ACC112 (cell line): ENCODE measurements around the gene GJB2.
A peak's percentile ranks its signal among the peaks of the same experiment; 100 is the strongest.
"Not testable (repeated sequence)": the region's sequence is repeated elsewhere in the genome, so short reads cannot be mapped to it uniquely, and the experiment has no call there.

Source experiments
- H2AFZ ChIP-seq: fragments of 200-600 bp; sonication (generic); one replicate; pipeline ENCODE4 v1.6.0; 2017; ENCODE audit warnings: antibody characterized with exemption, low read length; ENCODE audit not compliant: unreplicated experiment
- H3K27ac ChIP-seq: fragments of 200-600 bp; sonication (generic); 2 replicates; pipeline ENCODE4 v1.5.1; 2014; ENCODE audit warnings: low read depth, mild to moderate bottlenecking, antibody characterized with exemption, low read length, moderate library complexity
- H3K27me3 ChIP-seq: fragments of 200-600 bp; sonication (generic); 2 replicates; pipeline ENCODE4 v1.6.1; 2014; ENCODE audit warnings: mild to moderate bottlenecking, antibody characterized with exemption, low read length, moderate library complexity, mixed read lengths; ENCODE audit not compliant: insufficient read depth
- H3K36me3 ChIP-seq: fragments of 200-600 bp; sonication (generic); 2 replicates; pipeline ENCODE4 v1.6.1; 2016; ENCODE audit warnings: mild to moderate bottlenecking, antibody characterized with exemption, low read length, moderate library complexity, mixed read lengths; ENCODE audit not compliant: insufficient read depth
- H3K4me1 ChIP-seq: fragments of 200-600 bp; sonication (generic); one replicate; pipeline ENCODE4 v1.6.1; 2016; ENCODE audit warnings: low read length, mixed read lengths; ENCODE audit not compliant: insufficient read depth, unreplicated experiment, control insufficient read depth
- H3K4me3 ChIP-seq: fragments of 200-600 bp; sonication (generic); 2 replicates; pipeline ENCODE4 v1.5.1; 2014; ENCODE audit warnings: mild to moderate bottlenecking, low read depth, low read length
- H3K79me2 ChIP-seq: fragments of 200-600 bp; sonication (generic); one replicate; pipeline ENCODE4 v1.6.0; 2016; ENCODE audit warnings: low read length; ENCODE audit not compliant: control insufficient read depth, unreplicated experiment, insufficient read depth

The GJB2 gene

GRCh38 chr13:20165417-20166257 lies 27.1 kb downstream of the GJB2 start:
- Histone ChIP-seq H3K27me3 (peaks cover 31% of the 10 kb centered on the region), H3K36me3 (no peaks in the 10 kb centered on the region), H3K4me1 (no peaks in the 10 kb centered on the region), H3K79me2 (no peaks in the 10 kb centered on the region), H3K4me3 (no peak overlapping the region), H3K27ac (no peak overlapping the region), H2AFZ (no peak overlapping the region)

GRCh38 chr13:20161951-20162300 lies 30.8 kb downstream of the GJB2 start:
- Histone ChIP-seq H2AFZ (no peak overlapping the region), H3K27me3 (peaks cover 48% of the 10 kb centered on the region), H3K4me3 (peak overlapping the region; percentile 79)

GRCh38 chr13:20161275-20161950 lies 31.3 kb downstream of the GJB2 start:
- Histone ChIP-seq H3K4me3 (peak overlapping the region; percentile 79), H2AFZ (peak overlapping the region; percentile 83), H3K27ac (no peak overlapping the region), H3K4me1 (peaks cover 4% of the 10 kb centered on the region), H3K27me3 (peaks cover 43% of the 10 kb centered on the region), H3K36me3 (no peaks in the 10 kb centered on the region), H3K79me2 (no peaks in the 10 kb centered on the region)

More at GRCh38 chr13:20161951-20162300, 30.8 kb downstream of the GJB2 start:
- Histone ChIP-seq H3K79me2 (no peaks in the 10 kb centered on the region), H3K27ac (no peak overlapping the region), H3K4me1 (peaks cover 4% of the 10 kb centered on the region), H3K36me3 (no peaks in the 10 kb centered on the region)

- H3K4me1 ChIP-seq: peaks cover 4% of the 10 kb centered on the region
- H3K79me2 ChIP-seq: no peaks in the 10 kb centered on the region
- peak within 1 kb of the TSS; percentile 79 for H3K4me3 ChIP-seq
- H3K36me3 ChIP-seq: no peaks in the 10 kb centered on the region
- H3K27me3 ChIP-seq: peaks cover 39% of the 10 kb centered on the region
- no peak within 1 kb of the TSS for H3K27ac ChIP-seq
- H2AFZ ChIP-seq: peak within 1 kb of the TSS; percentile 83
Observed at GRCh38 chr13:20160306-20161274, 32.1 kb downstream of the GJB2 start, which contains the start of gene GJA3. TSS of gene GJA3 (minus strand) at chr13:20161052. CDS start at chr13:20143288, 17,764 bp downstream.

GRCh38 chr13:20159646-20160305 lies 33.0 kb downstream of the GJB2 start:
- peak overlapping the region; percentile 79 for H3K4me3 ChIP-seq
- H3K36me3 ChIP-seq: no peaks in the 10 kb centered on the region
- H3K79me2 ChIP-seq: no peaks in the 10 kb centered on the region
- no peak overlapping the region for H2AFZ ChIP-seq
- peaks cover 39% of the 10 kb centered on the region for H3K27me3 ChIP-seq
- H3K4me1 ChIP-seq: peaks cover 4% of the 10 kb centered on the region
- H3K27ac ChIP-seq: no peak overlapping the region

GRCh38 chr13:20157151-20157796 lies 35.5 kb downstream of the GJB2 start:
- no peak overlapping the region for H2AFZ ChIP-seq
- peaks cover 35% of the 10 kb centered on the region for H3K27me3 ChIP-seq
- H3K27ac ChIP-seq: no peak overlapping the region
- H3K4me3 ChIP-seq: no peak overlapping the region
- peaks cover 4% of the 10 kb centered on the region for H3K4me1 ChIP-seq
- no peaks in the 10 kb centered on the region for H3K79me2 ChIP-seq
- no peaks in the 10 kb centered on the region for H3K36me3 ChIP-seq

GRCh38 chr13:20156702-20157101 lies 36.0 kb downstream of the GJB2 start:
- H3K27ac ChIP-seq: no peak overlapping the region
- H3K27me3 ChIP-seq: peaks cover 29% of the 10 kb centered on the region
- no peaks in the 10 kb centered on the region for H3K36me3 ChIP-seq
- H3K79me2 ChIP-seq: no peaks in the 10 kb centered on the region
- H3K4me3 ChIP-seq: no peak overlapping the region
- H2AFZ ChIP-seq: no peak overlapping the region
- H3K4me1 ChIP-seq: peaks cover 4% of the 10 kb centered on the region

- not testable (repeated sequence) for H3K27me3 ChIP-seq, H3K27ac ChIP-seq, H3K4me1 ChIP-seq, H3K4me3 ChIP-seq, H2AFZ ChIP-seq, H3K79me2 ChIP-seq, H3K36me3 ChIP-seq
Observed at GRCh38 chr13:20153290-20153689, 39.4 kb downstream of the GJB2 start.

GRCh38 chr13:20151612-20152011 lies 41.1 kb downstream of the GJB2 start:
- H3K79me2 ChIP-seq: no peaks in the 10 kb centered on the region
- no peak overlapping the region for H3K4me3 ChIP-seq
- H3K36me3 ChIP-seq: no peaks in the 10 kb centered on the region
- 0 out of 2 replicates have a peak, but pooled peaks cover 6% of the 10 kb centered on the region for H3K27me3 ChIP-seq
- H3K27ac ChIP-seq: no peak overlapping the region
- no peaks in the 10 kb centered on the region for H3K4me1 ChIP-seq
- H2AFZ ChIP-seq: no peak overlapping the region
